PC-9 (cell line): Measurements from ENCODE around the gene NIP7.

Experiments used
- EZH2 ChIP-seq: fragments of 200-600 bp; sonication (generic); IDR thresholded peaks from 2 replicates; pipeline ENCODE4 v1.8.0; 2017; ENCODE audit warnings: antibody characterized with exemption, low read depth
- TF ChIP-seq, protein P1 (sequence below): fragments of 200-600 bp; sonication (generic); conservative IDR thresholded peaks from 2 replicates; pipeline ENCODE4 v1.6.1; 2017; ENCODE audit warnings: mixed run types, antibody characterized with exemption, mild to moderate bottlenecking, moderate library complexity

DNA sequence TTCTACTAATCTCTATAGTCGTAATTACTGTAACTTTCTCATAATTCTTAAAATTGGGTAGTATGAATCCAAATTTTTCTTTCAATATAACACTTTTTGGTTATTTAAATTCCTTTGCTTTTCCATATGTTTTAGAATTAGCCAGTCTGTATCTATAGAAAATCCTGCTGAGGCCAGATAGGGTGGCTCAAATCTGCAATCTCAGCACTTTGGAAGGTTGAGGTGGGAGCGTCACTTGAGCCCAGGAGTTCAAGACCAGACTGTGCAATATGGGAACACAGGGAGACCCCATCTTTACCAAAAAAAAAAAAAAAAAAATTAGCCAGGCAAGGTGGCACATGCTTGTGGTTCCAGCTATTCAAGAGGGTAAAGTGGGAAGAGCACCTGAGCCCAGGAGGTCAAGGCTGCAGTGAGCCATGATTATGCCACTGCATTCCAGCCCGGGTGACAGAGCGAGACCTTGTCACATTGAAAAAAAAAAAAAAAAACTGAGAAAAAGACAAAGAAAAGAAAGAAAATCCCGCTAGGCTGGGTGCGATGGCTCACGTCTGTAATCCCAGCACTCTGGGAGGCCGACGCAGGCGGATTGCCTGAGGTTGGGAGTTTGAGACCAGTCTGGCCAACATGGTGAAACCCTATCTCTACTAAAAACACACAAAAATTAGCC, 37.0 kb downstream of the NIP7 start:
- TF ChIP-seq, protein P1, sequence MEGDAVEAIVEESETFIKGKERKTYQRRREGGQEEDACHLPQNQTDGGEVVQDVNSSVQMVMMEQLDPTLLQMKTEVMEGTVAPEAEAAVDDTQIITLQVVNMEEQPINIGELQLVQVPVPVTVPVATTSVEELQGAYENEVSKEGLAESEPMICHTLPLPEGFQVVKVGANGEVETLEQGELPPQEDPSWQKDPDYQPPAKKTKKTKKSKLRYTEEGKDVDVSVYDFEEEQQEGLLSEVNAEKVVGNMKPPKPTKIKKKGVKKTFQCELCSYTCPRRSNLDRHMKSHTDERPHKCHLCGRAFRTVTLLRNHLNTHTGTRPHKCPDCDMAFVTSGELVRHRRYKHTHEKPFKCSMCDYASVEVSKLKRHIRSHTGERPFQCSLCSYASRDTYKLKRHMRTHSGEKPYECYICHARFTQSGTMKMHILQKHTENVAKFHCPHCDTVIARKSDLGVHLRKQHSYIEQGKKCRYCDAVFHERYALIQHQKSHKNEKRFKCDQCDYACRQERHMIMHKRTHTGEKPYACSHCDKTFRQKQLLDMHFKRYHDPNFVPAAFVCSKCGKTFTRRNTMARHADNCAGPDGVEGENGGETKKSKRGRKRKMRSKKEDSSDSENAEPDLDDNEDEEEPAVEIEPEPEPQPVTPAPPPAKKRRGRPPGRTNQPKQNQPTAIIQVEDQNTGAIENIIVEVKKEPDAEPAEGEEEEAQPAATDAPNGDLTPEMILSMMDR = no peak
- no peak for TF ChIP-seq EZH2
